GM21447 (cell line): ENCODE data around the gene SYNE1.
"Not testable (repeated sequence)": the region's sequence is repeated elsewhere in the genome, so short reads cannot be mapped to it uniquely, and the experiment has no call there.

Source experiments
- ATAC-seq: cut with Tn5 transposase; IDR thresholded peaks from one replicate; pipeline ENCODE4 v1.9.1; 2021; ENCODE audit not compliant: unreplicated experiment

The SYNE1 gene

GRCh38 chr6:152076242-152076641, 560.9 kb downstream of the SYNE1 start:
- not testable (repeated sequence) for ATAC-seq

GRCh38 chr6:152071843-152072242, 565.3 kb downstream of the SYNE1 start:
- no peak for ATAC-seq
